Glomerular visceral epithelial cell (primary cell): ENCODE data around the gene HTRA3.
A peak's percentile ranks its signal among the peaks of the same experiment; 100 is the strongest.

ENCODE experiments used
- DNase-seq: peaks from one replicate; pipeline ENCODE4 v3.0.0-alpha.2; 2016; ENCODE audit errors: extremely low spot score

The HTRA3 gene

GRCh38 chr4:8308856-8309771 is 39.6 kb downstream of the HTRA3 start:
- no peak for DNase-seq

DNA sequence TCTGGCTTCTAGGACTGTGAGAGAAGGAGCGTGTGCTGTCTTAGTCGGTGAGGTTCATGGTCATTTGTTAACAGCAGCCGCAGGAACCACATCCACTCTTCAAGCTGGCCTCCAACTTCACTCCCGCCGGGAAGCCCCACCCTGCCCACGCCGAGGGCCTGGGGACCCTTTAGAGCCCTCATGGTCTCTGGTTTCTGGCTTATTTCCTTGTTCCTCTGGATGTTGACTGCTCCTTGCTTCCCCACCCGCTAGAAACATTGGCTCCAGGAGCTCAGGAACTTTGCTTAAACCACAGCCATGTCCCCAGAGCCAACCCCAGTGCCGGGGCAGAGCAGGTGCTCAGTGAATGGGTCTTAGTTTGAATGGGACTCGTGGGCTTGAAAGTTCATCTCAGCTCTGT is 40.8 kb downstream of the HTRA3 start:
- DNase-seq, result no peak

DNA sequence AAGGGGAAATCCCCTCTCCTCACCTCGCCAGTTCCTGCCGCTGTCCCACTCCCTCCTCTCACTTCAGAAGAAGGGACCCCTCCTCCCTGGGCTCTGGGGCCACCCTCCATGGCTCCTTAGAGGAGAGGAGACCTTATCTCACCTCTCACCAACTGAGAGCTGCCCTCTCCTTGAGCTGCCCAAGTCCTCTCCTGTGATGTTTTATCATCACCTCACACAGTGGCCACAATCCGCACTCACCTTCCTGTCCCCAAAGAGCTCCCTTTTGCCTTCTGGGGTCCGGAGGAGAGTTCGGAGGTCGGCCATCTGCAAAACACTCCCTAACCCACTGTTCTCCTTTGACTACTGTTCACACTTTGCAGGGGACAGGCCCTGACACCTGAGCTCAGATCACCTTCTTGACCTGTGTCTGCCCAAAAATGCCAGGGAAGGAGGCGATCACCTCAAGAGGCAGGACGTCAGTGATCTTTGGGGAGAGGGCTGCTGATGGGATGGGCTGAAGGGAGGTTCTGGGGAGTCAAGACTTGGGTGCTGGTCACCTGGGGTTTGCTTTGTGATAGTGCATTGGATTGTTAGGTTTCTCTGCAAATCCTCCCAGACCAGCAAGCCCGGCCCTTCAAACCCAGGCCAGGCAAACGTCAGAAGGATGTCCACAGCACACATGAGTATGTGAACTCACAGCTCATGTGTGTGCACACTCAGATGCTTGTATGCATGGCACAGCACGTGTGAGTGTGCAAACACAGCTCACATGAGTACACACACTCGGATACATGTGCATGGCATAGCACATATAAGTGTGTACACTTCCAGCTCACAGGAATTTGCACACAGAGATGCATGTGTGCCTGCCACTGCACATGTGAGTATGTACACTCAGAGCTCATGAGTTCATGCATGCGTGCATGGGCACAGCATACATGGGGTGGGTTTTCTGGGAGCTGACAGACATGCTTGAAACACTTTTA is 41.8 kb downstream of the HTRA3 start:
- no peak for DNase-seq

DNA sequence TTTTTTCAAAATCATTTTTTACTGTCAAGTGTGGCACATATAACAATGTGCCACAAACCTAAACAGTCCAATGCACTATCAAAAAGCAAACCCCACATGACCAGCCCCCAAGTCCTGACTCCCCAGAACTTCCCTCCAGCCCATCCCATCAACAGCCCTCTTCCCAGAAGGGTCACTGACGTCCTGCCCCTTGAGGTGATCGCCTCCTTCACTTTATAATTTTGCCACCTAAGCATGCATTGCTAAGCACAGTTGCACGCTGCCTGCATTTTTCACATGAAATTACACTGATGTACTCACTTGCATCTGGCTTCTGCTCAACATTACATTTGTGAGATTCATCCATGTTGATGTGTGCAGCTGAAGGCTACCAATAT is 42.5 kb downstream of the HTRA3 start:
- no peak for DNase-seq

DNA sequence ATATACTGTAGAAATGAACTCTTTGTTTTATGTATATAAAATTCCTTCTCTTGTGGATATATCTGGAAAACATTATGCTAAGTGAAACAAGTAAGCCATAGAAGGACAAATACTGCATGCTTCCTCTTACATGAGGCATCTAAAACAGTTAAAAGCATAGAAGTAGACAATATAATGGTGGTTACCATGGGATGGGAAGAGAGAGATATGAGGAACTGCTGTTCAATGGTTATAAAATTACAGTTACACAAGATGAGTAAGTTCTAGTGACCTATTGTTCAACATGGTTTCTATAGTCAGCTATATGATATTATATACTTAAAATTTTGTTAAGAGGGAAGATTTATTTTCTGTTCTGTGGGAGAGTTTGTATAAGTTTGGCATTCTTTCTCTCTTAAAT is 43.4 kb downstream of the HTRA3 start:
- DNase-seq, result no peak

DNA sequence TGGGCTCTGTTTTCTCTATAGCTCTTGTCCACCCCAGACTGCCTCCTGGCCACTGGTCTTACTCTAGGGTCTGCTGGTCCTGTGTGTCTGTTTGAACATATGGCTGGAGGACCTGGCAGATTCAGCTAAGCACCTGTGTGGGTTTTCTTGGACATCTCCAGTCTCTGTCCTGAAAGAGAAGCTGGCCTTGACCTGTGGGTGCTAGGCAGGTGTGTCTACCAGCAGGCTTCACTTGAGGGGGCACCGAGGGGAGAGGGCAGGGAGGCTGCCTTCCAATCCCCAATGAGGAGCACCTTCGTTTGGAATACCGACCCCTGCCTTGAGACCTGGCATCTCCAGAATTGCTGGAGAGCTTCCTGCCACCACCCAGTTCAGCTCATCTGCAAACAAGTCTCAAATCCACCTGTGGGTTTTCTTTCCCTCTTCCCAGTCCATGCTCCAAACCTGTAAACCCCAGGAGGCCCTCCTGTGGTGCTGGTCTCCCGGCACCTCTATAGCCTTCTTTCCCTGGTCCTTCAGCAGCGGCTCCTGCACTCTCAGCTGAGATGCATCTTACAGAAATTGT is 45.2 kb downstream of the HTRA3 start:
- no peak for DNase-seq

GRCh38 chr4:8315435-8316250 is 46.1 kb downstream of the HTRA3 start:
- DNase-seq, result peak; percentile 88

DNA sequence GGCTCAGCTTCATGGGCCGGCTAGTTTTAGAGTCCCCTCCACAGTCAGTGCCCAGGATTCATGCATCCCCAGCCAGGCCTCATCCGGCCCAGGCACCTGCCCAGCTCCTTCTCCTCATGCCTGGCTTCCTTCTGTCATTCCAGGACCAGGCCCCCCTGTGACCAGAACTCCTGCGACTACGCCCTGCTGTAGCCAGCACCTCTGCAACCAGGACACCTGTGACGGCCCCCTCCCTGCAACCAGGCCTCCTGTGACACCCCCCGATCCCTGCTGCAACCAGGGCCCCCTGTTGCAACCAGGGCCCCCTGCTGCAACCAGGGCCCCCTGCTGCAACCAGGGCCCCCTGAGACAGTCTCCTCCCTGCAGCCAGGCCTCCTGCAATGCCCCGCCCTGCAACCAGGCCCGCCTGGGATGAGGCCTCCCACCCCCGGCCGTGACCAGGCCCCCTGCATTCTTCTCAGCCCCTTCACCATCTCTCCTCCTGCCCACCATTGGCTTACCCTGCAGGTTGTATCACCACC is 46.8 kb downstream of the HTRA3 start:
- no peak for DNase-seq

DNA sequence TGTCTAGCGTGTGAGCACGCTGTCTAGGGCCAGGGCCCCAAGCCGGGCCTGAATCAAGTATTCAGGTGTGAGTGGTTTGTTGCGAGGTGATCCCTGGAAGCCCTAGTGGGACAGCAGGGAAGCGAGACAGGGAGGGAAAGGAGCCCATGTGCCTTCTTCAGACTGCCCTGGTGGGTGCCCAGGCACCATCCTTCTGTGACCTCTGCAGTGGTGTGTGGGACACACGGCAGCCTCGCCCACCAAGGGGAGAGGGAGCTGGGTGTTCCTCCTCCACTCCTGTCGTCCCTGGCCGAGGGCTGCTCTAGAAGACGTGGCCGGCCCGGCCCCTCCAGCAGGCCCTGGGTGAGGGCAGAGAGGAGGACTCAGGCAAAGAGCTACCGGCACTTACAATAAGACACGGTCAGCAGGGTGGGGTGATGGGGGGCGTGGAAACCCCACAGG is 47.4 kb downstream of the HTRA3 start:
- no peak for DNase-seq

GRCh38 chr4:8317474-8317873 is 47.9 kb downstream of the HTRA3 start:
- no peak for DNase-seq

DNA sequence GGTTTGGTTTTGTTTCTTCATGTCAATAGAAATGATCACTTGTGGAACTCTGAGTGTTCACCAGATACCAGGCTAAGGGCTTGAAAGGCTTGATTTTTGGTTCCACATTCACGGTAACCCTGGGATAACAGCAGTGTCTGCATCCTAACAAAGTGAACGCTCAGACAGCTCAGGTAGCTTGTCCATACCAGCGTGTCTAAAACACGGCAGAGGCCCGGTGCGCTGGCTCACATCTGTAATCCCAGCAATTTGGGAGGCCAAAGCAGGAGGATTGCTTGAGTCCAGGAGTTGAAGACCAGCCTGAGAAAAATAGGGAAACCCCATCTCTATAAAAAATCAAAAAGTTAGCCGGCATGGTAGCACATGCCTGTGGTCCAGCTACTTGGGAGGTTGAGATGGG is 49.0 kb downstream of the HTRA3 start:
- no peak for DNase-seq

DNA sequence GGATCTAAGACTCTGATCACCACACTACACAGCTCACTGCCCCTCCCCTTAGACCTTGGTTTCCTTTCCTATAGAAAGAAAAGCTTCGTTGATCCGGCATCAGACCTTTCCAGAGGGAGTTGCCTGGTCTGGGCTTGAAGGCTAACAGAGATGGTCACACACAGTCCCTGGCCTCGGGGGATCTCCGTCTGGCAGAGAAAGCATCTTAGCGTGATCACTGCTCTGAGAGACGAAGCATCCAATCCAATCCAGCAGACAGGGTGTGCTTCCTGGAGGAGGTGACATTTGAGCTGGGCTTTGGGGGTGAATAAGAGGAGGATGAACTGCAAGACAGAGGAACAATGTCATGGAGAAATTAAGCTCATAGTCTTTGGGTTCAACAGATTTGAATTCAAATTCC is 49.5 kb downstream of the HTRA3 start:
- no peak for DNase-seq

GRCh38 chr4:8319731-8320385 is 50.3 kb downstream of the HTRA3 start:
- DNase-seq, result no peak

- DNase-seq, result no peak
Observed at GRCh38 chr4:8320386-8320750, 50.8 kb downstream of the HTRA3 start.

DNA sequence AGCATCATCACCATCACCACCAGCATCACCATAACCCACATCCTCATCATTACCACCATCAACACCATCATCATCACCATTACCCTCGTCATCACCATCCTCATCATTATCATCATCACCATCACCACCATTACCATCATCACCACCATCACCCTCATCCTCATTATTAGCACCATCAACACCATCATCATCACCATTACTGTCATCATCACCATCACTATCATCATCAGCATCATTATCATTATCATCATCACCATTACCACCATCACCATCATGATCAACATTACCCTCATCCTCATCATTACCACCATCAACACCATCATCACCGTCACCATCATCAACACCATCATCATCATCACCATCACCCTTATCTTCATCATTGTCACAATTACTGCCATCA is 51.7 kb downstream of the HTRA3 start:
- DNase-seq, result no peak

GRCh38 chr4:8321771-8322170 is 52.2 kb downstream of the HTRA3 start:
- DNase-seq, result no peak

DNA sequence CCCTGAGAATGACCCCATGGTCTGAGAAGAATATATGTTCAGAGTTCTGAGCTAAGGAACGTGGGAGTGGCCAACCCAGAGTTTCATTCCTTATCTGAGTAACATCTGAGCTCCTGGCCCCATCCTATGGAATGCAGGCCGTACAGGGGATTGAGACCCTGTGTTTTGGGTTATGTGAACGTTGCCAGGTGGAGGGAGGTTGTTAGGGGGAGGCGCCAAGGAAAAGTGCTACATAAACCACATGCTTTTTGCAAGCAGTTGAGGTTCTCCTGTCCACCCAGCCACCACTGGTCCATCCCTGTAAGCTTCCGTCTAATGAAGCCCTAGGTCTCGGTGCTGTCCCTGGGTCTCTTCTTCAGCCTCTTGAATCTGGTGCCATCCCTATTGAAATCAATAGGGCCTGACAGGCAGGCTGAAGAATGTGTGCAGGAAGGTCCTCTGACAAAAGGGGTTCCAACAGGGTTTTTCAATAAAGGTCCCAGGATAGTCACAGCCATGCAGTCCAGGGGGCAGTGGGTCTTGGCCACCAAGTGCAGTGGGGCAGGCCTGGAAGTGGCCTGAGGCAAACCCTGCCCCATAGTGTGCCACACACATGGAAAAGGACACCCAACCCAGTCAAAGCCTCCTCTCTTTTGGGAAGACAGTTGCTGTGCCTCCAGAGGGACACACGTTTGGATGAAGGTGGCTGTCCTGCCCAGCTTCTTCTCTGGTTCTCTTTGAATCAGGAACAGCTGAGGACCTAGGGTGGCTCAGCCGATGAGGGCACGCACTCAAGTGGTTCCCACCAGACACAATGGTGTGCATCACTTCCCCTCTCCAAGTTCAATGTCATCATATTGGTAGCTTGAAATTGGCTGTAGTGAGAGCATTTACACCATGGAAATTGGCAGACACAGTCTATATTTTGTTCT is 53.5 kb downstream of the HTRA3 start:
- DNase-seq, result no peak

GRCh38 chr4:8323947-8324555 is 54.5 kb downstream of the HTRA3 start:
- DNase-seq, result no peak

GRCh38 chr4:8324640-8325239 is 55.2 kb downstream of the HTRA3 start:
- no peak for DNase-seq
